ENCODE results near the gene SGCD.

SGCD gene

GRCh38 chr5:156328161-156328560, 1.2 kb downstream of the SGCD start:
- Histone ChIP-seq H2AFZ (ENCODE audit: low read depth, low read length) (no peak overlapping the region), H3K9ac (ENCODE audit: low read length) (no peak overlapping the region)

GRCh38 chr5:156328766-156329165, 1.8 kb downstream of the SGCD start:
- H4K20me1 ChIP-seq (ENCODE audit: insufficient read depth, low read length), result no peaks in the 10 kb centered on the region
- H3K36me3 ChIP-seq (replicated peaks; ENCODE audit: low read depth, low read length), result no peaks in the 10 kb centered on the region
- no peaks in the 10 kb centered on the region for H3K79me2 ChIP-seq (ENCODE audit: low read length)
- H3K27me3 ChIP-seq (ENCODE audit: low read depth, low read length), result no peaks in the 10 kb centered on the region
- TF ChIP-seq, protein P1, sequence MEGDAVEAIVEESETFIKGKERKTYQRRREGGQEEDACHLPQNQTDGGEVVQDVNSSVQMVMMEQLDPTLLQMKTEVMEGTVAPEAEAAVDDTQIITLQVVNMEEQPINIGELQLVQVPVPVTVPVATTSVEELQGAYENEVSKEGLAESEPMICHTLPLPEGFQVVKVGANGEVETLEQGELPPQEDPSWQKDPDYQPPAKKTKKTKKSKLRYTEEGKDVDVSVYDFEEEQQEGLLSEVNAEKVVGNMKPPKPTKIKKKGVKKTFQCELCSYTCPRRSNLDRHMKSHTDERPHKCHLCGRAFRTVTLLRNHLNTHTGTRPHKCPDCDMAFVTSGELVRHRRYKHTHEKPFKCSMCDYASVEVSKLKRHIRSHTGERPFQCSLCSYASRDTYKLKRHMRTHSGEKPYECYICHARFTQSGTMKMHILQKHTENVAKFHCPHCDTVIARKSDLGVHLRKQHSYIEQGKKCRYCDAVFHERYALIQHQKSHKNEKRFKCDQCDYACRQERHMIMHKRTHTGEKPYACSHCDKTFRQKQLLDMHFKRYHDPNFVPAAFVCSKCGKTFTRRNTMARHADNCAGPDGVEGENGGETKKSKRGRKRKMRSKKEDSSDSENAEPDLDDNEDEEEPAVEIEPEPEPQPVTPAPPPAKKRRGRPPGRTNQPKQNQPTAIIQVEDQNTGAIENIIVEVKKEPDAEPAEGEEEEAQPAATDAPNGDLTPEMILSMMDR (IDR thresholded peaks at IDR 0.05; ENCODE audit: low read depth, low read length), result no peak
- no peak for TF ChIP-seq EZH2phosphoT487 (IDR thresholded peaks at IDR 0.05; ENCODE audit: low read depth)
- H3K27ac ChIP-seq (ENCODE audit: low read length), result no peak overlapping the region
- H3K4me3 ChIP-seq (ENCODE audit: low read length), result no peak overlapping the region
- no peak overlapping the region for H3K9ac ChIP-seq (ENCODE audit: low read length)
- H3K4me1 ChIP-seq (ENCODE audit: low read length), result no peaks in the 10 kb centered on the region
- H3K9me3 ChIP-seq (ENCODE audit: insufficient read depth, low read length), result no peaks in the 10 kb centered on the region
- H3K4me2 ChIP-seq (ENCODE audit: low read length), result no peak overlapping the region
- no peak overlapping the region for H2AFZ ChIP-seq (ENCODE audit: low read depth, low read length)

More at GRCh38 chr5:156328161-156328560, 1.2 kb downstream of the SGCD start:
- Histone ChIP-seq H3K4me1 (ENCODE audit: low read length) (no peaks in the 10 kb centered on the region), H3K27ac (ENCODE audit: low read length) (no peak overlapping the region), H3K36me3 (replicated peaks; ENCODE audit: low read depth, low read length) (no peaks in the 10 kb centered on the region), H3K9me3 (ENCODE audit: insufficient read depth, low read length) (no peaks in the 10 kb centered on the region), H3K4me2 (ENCODE audit: low read length) (no peak overlapping the region), H3K4me3 (ENCODE audit: low read length) (no peak overlapping the region), H4K20me1 (ENCODE audit: insufficient read depth, low read length) (no peaks in the 10 kb centered on the region), H3K79me2 (ENCODE audit: low read length) (no peaks in the 10 kb centered on the region), H3K27me3 (ENCODE audit: low read depth, low read length) (no peaks in the 10 kb centered on the region)
- TF ChIP-seq, protein P1 (IDR thresholded peaks at IDR 0.05; ENCODE audit: low read depth, low read length), result no peak
- TF ChIP-seq EZH2phosphoT487 (IDR thresholded peaks at IDR 0.05; ENCODE audit: low read depth), result no peak

DNA sequence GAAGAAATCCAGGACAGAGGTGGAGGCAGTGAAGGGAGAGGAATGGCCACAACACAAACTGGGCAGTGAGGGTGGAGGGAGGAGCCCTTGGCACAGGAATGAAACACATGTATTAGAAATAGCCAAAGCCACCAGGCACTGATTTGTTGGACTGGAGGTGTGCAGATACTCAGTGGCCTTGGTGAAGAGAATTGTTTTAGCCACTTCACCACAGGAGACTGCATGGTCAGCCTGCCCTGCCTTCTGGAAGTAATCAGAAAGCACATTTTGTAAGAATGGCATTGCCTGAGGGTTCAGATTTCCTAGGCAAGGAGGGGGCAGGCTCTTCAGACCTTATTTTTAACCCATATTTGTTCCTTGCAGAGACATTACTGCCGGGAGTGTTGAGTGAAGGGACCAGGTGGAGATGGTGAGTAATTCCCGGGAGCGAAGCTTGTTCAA, 2.2 kb downstream of the SGCD start:
- H4K20me1 ChIP-seq (ENCODE audit: insufficient read depth, low read length), result no peaks in the 10 kb centered on the region
- no peak for TF ChIP-seq EZH2phosphoT487 (IDR thresholded peaks at IDR 0.05; ENCODE audit: low read depth)
- TF ChIP-seq, protein P1 (IDR thresholded peaks at IDR 0.05; ENCODE audit: low read depth, low read length), result no peak
- no peaks in the 10 kb centered on the region for H3K79me2 ChIP-seq (ENCODE audit: low read length)
- no peak overlapping the region for H3K9ac ChIP-seq (ENCODE audit: low read length)
- no peak overlapping the region for H3K4me3 ChIP-seq (ENCODE audit: low read length)
- H3K27me3 ChIP-seq (ENCODE audit: low read depth, low read length), result no peaks in the 10 kb centered on the region
- H2AFZ ChIP-seq (ENCODE audit: low read depth, low read length), result no peak overlapping the region
- no peak overlapping the region for H3K4me2 ChIP-seq (ENCODE audit: low read length)
- no peaks in the 10 kb centered on the region for H3K4me1 ChIP-seq (ENCODE audit: low read length)
- no peak overlapping the region for H3K27ac ChIP-seq (ENCODE audit: low read length)
- no peaks in the 10 kb centered on the region for H3K9me3 ChIP-seq (ENCODE audit: insufficient read depth, low read length)
- no peaks in the 10 kb centered on the region for H3K36me3 ChIP-seq (replicated peaks; ENCODE audit: low read depth, low read length)

GRCh38 chr5:156330141-156330870, 3.3 kb downstream of the SGCD start:
- TF ChIP-seq EZH2phosphoT487 (IDR thresholded peaks at IDR 0.05; ENCODE audit: low read depth), result no peak
- TF ChIP-seq, protein P1 (IDR thresholded peaks at IDR 0.05; ENCODE audit: low read depth, low read length), result no peak
- Histone ChIP-seq H3K9me3 (ENCODE audit: insufficient read depth, low read length) (no peaks in the 10 kb centered on the region), H3K4me1 (ENCODE audit: low read length) (no peaks in the 10 kb centered on the region), H3K4me3 (ENCODE audit: low read length) (no peak overlapping the region), H3K27ac (ENCODE audit: low read length) (no peak overlapping the region), H3K27me3 (ENCODE audit: low read depth, low read length) (no peaks in the 10 kb centered on the region), H3K36me3 (replicated peaks; ENCODE audit: low read depth, low read length) (no peaks in the 10 kb centered on the region), H3K79me2 (ENCODE audit: low read length) (no peaks in the 10 kb centered on the region), H3K4me2 (ENCODE audit: low read length) (no peak overlapping the region), H3K9ac (ENCODE audit: low read length) (no peak overlapping the region), H2AFZ (ENCODE audit: low read depth, low read length) (no peak overlapping the region), H4K20me1 (ENCODE audit: insufficient read depth, low read length) (no peaks in the 10 kb centered on the region)
